Loucy (cell line): ENCODE data around the gene GLDN.

Experiments used
- H2AFZ ChIP-seq: fragments of 200-600 bp; sonication (generic); 2 replicates; pipeline ENCODE4 v1.6.0; 2016; ENCODE audit warnings: antibody characterized with exemption, mild to moderate bottlenecking, low read length, moderate library complexity
- H3F3A ChIP-seq: fragments of 200-600 bp; 2 replicates; pipeline ENCODE4 v1.6.0; 2016; ENCODE audit warnings: antibody characterized with exemption, low read depth, mild to moderate bottlenecking
- H3K27me3 ChIP-seq: fragments of 200-600 bp; sonication (generic); 2 replicates; pipeline ENCODE4 v1.6.1; 2014; ENCODE audit warnings: low read length, mild to moderate bottlenecking; ENCODE audit not compliant: insufficient read depth, poor library complexity, severe bottlenecking
- H3K36me3 ChIP-seq: fragments of 200-600 bp; sonication (generic); 2 replicates; pipeline ENCODE4 v1.6.1; 2016; ENCODE audit warnings: low read length; ENCODE audit not compliant: insufficient read depth
- H3K4me1 ChIP-seq: fragments of 200-600 bp; sonication (generic); 2 replicates; pipeline ENCODE4 v1.5.1; 2014; ENCODE audit warnings: low read length, mild to moderate bottlenecking; ENCODE audit not compliant: insufficient read depth, poor library complexity, severe bottlenecking
- H3K4me2 ChIP-seq: fragments of 200-600 bp; sonication (generic); 2 replicates; pipeline ENCODE4 v1.6.0; 2014; ENCODE audit warnings: antibody characterized with exemption, low read length, low read depth, mild to moderate bottlenecking; ENCODE audit not compliant: poor library complexity, severe bottlenecking
- H3K4me3 ChIP-seq: fragments of 200-600 bp; sonication (generic); 2 replicates; pipeline ENCODE4 v1.5.1; 2014; ENCODE audit warnings: low read length, mild to moderate bottlenecking, mixed read lengths; ENCODE audit not compliant: poor library complexity, severe bottlenecking
- H3K79me2 ChIP-seq: fragments of 200-600 bp; sonication (generic); 2 replicates; pipeline ENCODE4 v1.6.1; 2014; ENCODE audit warnings: low read length; ENCODE audit not compliant: insufficient read depth
- H3K9ac ChIP-seq: fragments of 200-600 bp; sonication (generic); 2 replicates; pipeline ENCODE4 v1.6.0; 2014; ENCODE audit warnings: mild to moderate bottlenecking, low read depth, low read length, moderate library complexity; ENCODE audit not compliant: poor library complexity, severe bottlenecking
- H3K9me2 ChIP-seq: fragments of 200-600 bp; sonication (generic); replicated peaks from 2 replicates; pipeline ENCODE4 v1.6.1; 2016; ENCODE audit warnings: low read depth, low read length, mixed read lengths
- H3K9me3 ChIP-seq: fragments of 200-600 bp; sonication (generic); 2 replicates; pipeline ENCODE4 v1.6.1; 2014; ENCODE audit warnings: mild to moderate bottlenecking, antibody characterized with exemption, low read length, low read depth; ENCODE audit not compliant: insufficient read depth
- H4K20me1 ChIP-seq: fragments of 200-600 bp; sonication (generic); 2 replicates; pipeline ENCODE4 v1.6.0; 2014; ENCODE audit warnings: antibody characterized with exemption, low read length, mild to moderate bottlenecking; ENCODE audit not compliant: insufficient read depth, poor library complexity, severe bottlenecking
- CTCF ChIP-seq: fragments of 200-600 bp; sonication (generic); conservative IDR thresholded peaks from 2 replicates; pipeline ENCODE4 v1.5.1; 2014; ENCODE audit warnings: mild to moderate bottlenecking, antibody characterized with exemption, low read length
- EZH2phosphoT487 ChIP-seq: fragments of 200-600 bp; IDR thresholded peaks from 2 replicates; pipeline ENCODE4 v1.6.1; 2018; ENCODE audit warnings: antibody characterized with exemption, mild to moderate bottlenecking, moderate library complexity, borderline replicate concordance

The GLDN gene

GRCh38 chr15:51346136-51346535 is 4.7 kb downstream of the GLDN start:
- H3K4me1 ChIP-seq: no peaks in the 10 kb centered on the region
- no peak overlapping the region for H2AFZ ChIP-seq
- TF ChIP-seq EZH2phosphoT487 (no peak), CTCF (no peak)
- H3K4me3 ChIP-seq: no peak overlapping the region
- no peaks in the 10 kb centered on the region for H3K36me3 ChIP-seq
- H3F3A ChIP-seq: no peaks in the 10 kb centered on the region
- no peaks in the 10 kb centered on the region for H3K9me3 ChIP-seq
- H3K4me2 ChIP-seq: no peak overlapping the region
- H4K20me1 ChIP-seq: no peaks in the 10 kb centered on the region
- no peaks in the 10 kb centered on the region for H3K27me3 ChIP-seq
- no peak overlapping the region for H3K9ac ChIP-seq
- no peaks in the 10 kb centered on the region for H3K9me2 ChIP-seq
- H3K79me2 ChIP-seq: no peaks in the 10 kb centered on the region

- Histone ChIP-seq H3K36me3 (no peaks in the 10 kb centered on the region), H3K9ac (no peak overlapping the region), H3K79me2 (no peaks in the 10 kb centered on the region), H3K4me1 (no peaks in the 10 kb centered on the region), H3K9me3 (no peaks in the 10 kb centered on the region), H2AFZ (no peak overlapping the region), H3K9me2 (no peaks in the 10 kb centered on the region), H3K27me3 (no peaks in the 10 kb centered on the region), H3F3A (no peaks in the 10 kb centered on the region), H4K20me1 (no peaks in the 10 kb centered on the region), H3K4me3 (no peak overlapping the region), H3K4me2 (no peak overlapping the region)
- TF ChIP-seq EZH2phosphoT487 (no peak), CTCF (no peak)
Observed at GRCh38 chr15:51348688-51349087, 7.2 kb downstream of the GLDN start.

DNA sequence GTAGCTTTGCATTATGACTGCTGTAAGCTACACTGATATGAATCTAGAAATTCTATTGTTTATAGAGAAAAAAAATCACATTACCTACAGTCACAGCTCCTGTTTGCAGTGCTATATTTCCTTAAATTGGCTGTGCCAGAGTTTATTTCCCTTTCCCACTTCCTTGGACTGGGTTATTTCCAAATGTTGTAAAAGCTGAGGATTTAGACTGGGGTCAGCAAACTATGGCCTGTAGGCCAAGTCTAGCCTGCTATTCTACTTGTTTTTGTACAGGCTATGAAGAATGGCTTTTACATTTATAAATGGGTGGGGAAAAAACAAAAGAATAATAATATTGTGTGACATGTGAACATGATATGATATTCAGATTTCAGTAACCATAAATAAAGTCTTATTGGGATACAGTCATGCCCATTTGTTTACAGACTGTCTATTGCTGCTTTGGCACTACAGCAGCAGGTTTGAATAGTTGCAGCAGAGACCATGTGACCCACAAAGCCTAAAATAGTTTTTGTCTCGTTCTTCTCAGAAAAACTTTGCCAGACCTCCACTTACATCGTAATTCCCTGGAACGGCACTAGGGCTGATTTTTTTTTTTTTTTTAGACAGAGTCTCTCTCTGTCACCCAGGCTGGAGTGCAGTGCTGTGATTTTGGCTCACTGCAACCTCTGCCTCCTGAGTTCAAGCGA is 7.8 kb downstream of the GLDN start:
- Histone ChIP-seq H3K36me3 (no peaks in the 10 kb centered on the region), H3K4me2 (no peak overlapping the region), H3K9me3 (no peaks in the 10 kb centered on the region), H3K4me3 (no peak overlapping the region), H3K9me2 (no peaks in the 10 kb centered on the region), H2AFZ (no peak overlapping the region), H3K27me3 (no peaks in the 10 kb centered on the region), H3F3A (no peaks in the 10 kb centered on the region), H3K4me1 (no peaks in the 10 kb centered on the region), H4K20me1 (no peaks in the 10 kb centered on the region), H3K79me2 (no peaks in the 10 kb centered on the region), H3K9ac (no peak overlapping the region)
- TF ChIP-seq EZH2phosphoT487 (no peak), CTCF (no peak)
